Common myeloid progenitor, CD34-positive (primary cell): ENCODE measurements around the gene EVI5L.

Source experiments
- CTCF ChIA-PET: fragments of 350-600 bp; sonication (Branson Sonifier 250); formaldehyde crosslinking; loops from one replicate; lab custom pipeline; 2021; ENCODE audit warnings: antibody characterized with exemption; lab: Charles Lee
- POLR2A ChIA-PET: fragments of 350-600 bp; sonication (Branson Sonifier 250); formaldehyde crosslinking; loops from one replicate; lab custom pipeline; 2021; ENCODE audit warnings: antibody characterized with exemption; lab: Charles Lee
- DNase-seq, 3 donors: peaks; one replicate each; pipeline versions ENCODE4 v3.0.0 to v3.0.0-alpha.2; 2013
- H3K27ac ChIP-seq, 2 experiments: 1 replicate in 1 of 2; 2 replicates in 1 of 2; pipeline ENCODE4 v1.7.0; 2013; ENCODE audit warnings: inconsistent platforms in 2 of 2, low read length in 2 of 2, mild to moderate bottlenecking in 2 of 2, low read depth in 1 of 2, moderate library complexity in 1 of 2; ENCODE audit not compliant: severe bottlenecking in 2 of 2, insufficient read depth in 1 of 2, poor library complexity in 1 of 2
- H3K27me3 ChIP-seq, 5 experiments: replicated peaks in 2 of 5; 1 replicate in 3 of 5; 2 replicates in 2 of 5; pipeline versions ENCODE4 v1.6.1 to v1.7.0; 2013; ENCODE audit warnings: low read length in 4 of 5, mild to moderate bottlenecking in 2 of 5, moderate library complexity in 2 of 5, inconsistent platforms in 1 of 5; ENCODE audit not compliant: insufficient read depth in 5 of 5, control insufficient read depth in 4 of 5
- H3K36me3 ChIP-seq, 4 experiments: 1 replicate in 2 of 4; 2 replicates in 2 of 4; pipeline versions ENCODE4 v1.6.1 to v1.7.0; 2013; ENCODE audit warnings: low read length in 3 of 4, control low read depth in 1 of 4, mild to moderate bottlenecking in 1 of 4; ENCODE audit not compliant: control insufficient read depth in 4 of 4, insufficient read depth in 4 of 4
- H3K4me1 ChIP-seq, 4 experiments: 1 replicate in 3 of 4; 2 replicates in 1 of 4; pipeline versions ENCODE4 v1.6.1 to v1.7.1; 2013; ENCODE audit warnings: low read length in 3 of 4, mild to moderate bottlenecking in 3 of 4, control low read depth in 1 of 4, inconsistent platforms in 1 of 4, moderate library complexity in 1 of 4; ENCODE audit not compliant: control insufficient read depth in 4 of 4, insufficient read depth in 4 of 4; ENCODE audit errors: control extremely low read depth in 1 of 4
- H3K4me3 ChIP-seq, 7 experiments: 1 replicate in 4 of 7; 2 replicates in 3 of 7; pipeline versions ENCODE4 v1.5.1 to v1.7.0; 2013; ENCODE audit warnings: mild to moderate bottlenecking in 7 of 7, low read length in 6 of 7, moderate library complexity in 6 of 7, inconsistent platforms in 2 of 7, low read depth in 2 of 7, control low read depth in 1 of 7; ENCODE audit not compliant: insufficient read depth in 4 of 7, control insufficient read depth in 1 of 7; ENCODE audit errors: extremely low read depth in 1 of 7
- H3K9me3 ChIP-seq, 5 experiments: 1 replicate in 4 of 5; 2 replicates in 1 of 5; pipeline versions ENCODE4 v1.6.1 to v1.7.1; 2013; ENCODE audit warnings: low read length in 4 of 5, mild to moderate bottlenecking in 2 of 5, inconsistent platforms in 1 of 5, low read depth in 1 of 5, moderate library complexity in 1 of 5; ENCODE audit not compliant: control insufficient read depth in 4 of 5, insufficient read depth in 2 of 5; ENCODE audit errors: control extremely low read depth in 1 of 5
- WGBS: methylation state at CpG from one replicate; pipeline ENCODE4 v1.1.5; 2013; ENCODE audit not compliant: insufficient coverage; 5-methylcytosine and 5-hydroxymethylcytosine counted together

Gene EVI5L

GRCh38 chr19:7842661-7843294 is 12.8 kb downstream of the EVI5L start:
- Histone ChIP-seq H3K4me3 (no peak overlapping the region), H3K4me1 (no peaks in the 10 kb centered on the region), H3K27ac (no peak overlapping the region), H3K36me3 (no peaks in the 10 kb centered on the region), H3K9me3 (peaks cover 0 to 2% (median 0%) of the 10 kb centered on the region in 5 experiments), H3K27me3 (no peaks in the 10 kb centered on the region)
- ChIA-PET CTCF (no interaction called here), POLR2A (no interaction called here)
- 99% methylated on average over 11 of the region's 12 CpGs for WGBS
- no peak for DNase-seq

DNA sequence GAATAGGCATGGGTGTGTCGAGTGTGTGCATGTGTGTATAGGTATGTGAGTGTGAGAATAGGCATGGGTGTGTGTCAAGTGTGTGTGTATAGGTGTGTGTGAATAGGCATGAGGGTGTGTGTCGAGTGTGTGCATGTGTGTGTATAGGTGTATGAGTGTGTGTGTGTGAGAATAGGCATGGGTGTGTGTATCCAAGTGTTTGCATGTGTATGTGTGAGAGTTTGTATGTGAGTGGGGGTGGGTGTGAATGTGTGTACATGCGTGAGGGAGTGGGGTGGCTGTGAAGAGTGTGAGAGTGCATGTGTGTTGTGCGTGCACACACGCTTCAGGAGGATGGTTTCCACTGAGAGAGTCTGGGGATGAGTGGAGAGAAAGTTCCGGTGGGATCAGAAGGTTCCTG is 13.5 kb downstream of the EVI5L start:
- CTCF ChIA-PET, result no interaction called here
- Histone ChIP-seq H3K4me1 (no peaks in the 10 kb centered on the region), H3K27me3 (no peaks in the 10 kb centered on the region), H3K4me3 (no peak overlapping the region), H3K36me3 (no peaks in the 10 kb centered on the region), H3K9me3 (peaks cover 0 to 2% (median 0%) of the 10 kb centered on the region in 5 experiments), H3K27ac (no peak overlapping the region)
- POLR2A ChIA-PET, result no interaction called here
- DNase-seq, result peak in 1 of 3 donors; percentile 19
- WGBS, result 98% methylated on average over 5 of the region's 6 CpGs

- ChIA-PET CTCF (interaction anchor here (0.8 kb wide), 1 partner anchor 25 kb away, joined by 3 read pairs; no protein-coding TSS in a partner anchor), POLR2A (no interaction called here)
- no peaks in the 10 kb centered on the region for H3K27me3 ChIP-seq
- DNase-seq, result no peak
- WGBS, result 100% methylated on average over 5 of the region's 5 CpGs
- peaks cover 0 to 2% (median 0%) of the 10 kb centered on the region in 5 experiments for H3K9me3 ChIP-seq
- H3K4me1 ChIP-seq, result no peaks in the 10 kb centered on the region
- H3K4me3 ChIP-seq, result no peak overlapping the region
- H3K27ac ChIP-seq, result no peak overlapping the region
- H3K36me3 ChIP-seq, result no peaks in the 10 kb centered on the region
Measured at GRCh38 chr19:7844405-7844804, 14.4 kb downstream of the EVI5L start.

- Histone ChIP-seq H3K36me3 (no peaks in the 10 kb centered on the region), H3K27me3 (no peaks in the 10 kb centered on the region), H3K4me1 (no peaks in the 10 kb centered on the region), H3K27ac (no peak overlapping the region), H3K9me3 (peaks cover 0 to 2% (median 0%) of the 10 kb centered on the region in 5 experiments), H3K4me3 (no peak overlapping the region)
- POLR2A ChIA-PET, result interaction anchor here (0.5 kb wide), 1 partner anchor 33 kb away, joined by 3 read pairs; no protein-coding TSS in a partner anchor
- DNase-seq, result no peak
- WGBS, result 97% methylated on average over 7 of the region's 10 CpGs
- CTCF ChIA-PET, result no interaction called here
Measured at GRCh38 chr19:7844951-7845350, 14.9 kb downstream of the EVI5L start.

- CTCF ChIA-PET, result no interaction called here
- POLR2A ChIA-PET, result interaction anchor here (0.5 kb wide), 1 partner anchor 33 kb away, joined by 3 read pairs; no protein-coding TSS in a partner anchor
Measured at GRCh38 chr19:7845390-7846154, 15.6 kb downstream of the EVI5L start.

GRCh38 chr19:7846155-7846646 is 16.2 kb downstream of the EVI5L start:
- ChIA-PET POLR2A (no interaction called here), CTCF (no interaction called here)
- H3K27me3 ChIP-seq, result no peaks in the 10 kb centered on the region
- no peaks in the 10 kb centered on the region for H3K36me3 ChIP-seq
- no peak overlapping the region for H3K4me3 ChIP-seq
- no peaks in the 10 kb centered on the region for H3K4me1 ChIP-seq
- H3K27ac ChIP-seq, result no peak overlapping the region
- WGBS, result 92% methylated on average over 16 of the region's 19 CpGs
- no peak for DNase-seq
- no peaks in the 10 kb centered on the region for H3K9me3 ChIP-seq

More at GRCh38 chr19:7845390-7846154, 15.6 kb downstream of the EVI5L start:
- WGBS, result 95% methylated on average over 20 of the region's 20 CpGs
- Histone ChIP-seq H3K4me3 (no peak overlapping the region), H3K27ac (no peak overlapping the region), H3K4me1 (no peaks in the 10 kb centered on the region), H3K9me3 (peaks cover 0 to 2% (median 0%) of the 10 kb centered on the region in 5 experiments), H3K36me3 (no peaks in the 10 kb centered on the region), H3K27me3 (no peaks in the 10 kb centered on the region)
- DNase-seq, result no peak

- Histone ChIP-seq H3K27me3 (no peaks in the 10 kb centered on the region), H3K36me3 (no peaks in the 10 kb centered on the region), H3K27ac (no peak overlapping the region), H3K9me3 (no peaks in the 10 kb centered on the region), H3K4me3 (no peak overlapping the region), H3K4me1 (no peaks in the 10 kb centered on the region)
- CTCF ChIA-PET, result interaction anchor here (1.2 to 1.3 kb wide), 2 partner anchors 10 to 21 kb away, joined by 3 to 4 read pairs; no protein-coding TSS in a partner anchor
- POLR2A ChIA-PET, result no interaction called here
- no peak for DNase-seq
- 94% methylated on average over 19 of the region's 23 CpGs for WGBS
Measured at GRCh38 chr19:7847664-7848063, 17.6 kb downstream of the EVI5L start.
